PC-3 (cell line): ENCODE data around the gene ERO1B.

Source experiments
- EZH2 ChIP-seq: fragments of 300-600 bp; sonication (generic); IDR thresholded peaks from one replicate; pipeline ENCODE4 v1.6.1; 2017; ENCODE audit warnings: antibody characterized with exemption, mild to moderate bottlenecking, low read length; ENCODE audit not compliant: unreplicated experiment
- TF ChIP-seq, protein P1 (sequence below): fragments of 300-600 bp; sonication (generic); conservative IDR thresholded peaks from 2 replicates; pipeline ENCODE4 v1.5.1; 2017; ENCODE audit warnings: antibody characterized with exemption, low read depth, mild to moderate bottlenecking, low read length

DNA sequence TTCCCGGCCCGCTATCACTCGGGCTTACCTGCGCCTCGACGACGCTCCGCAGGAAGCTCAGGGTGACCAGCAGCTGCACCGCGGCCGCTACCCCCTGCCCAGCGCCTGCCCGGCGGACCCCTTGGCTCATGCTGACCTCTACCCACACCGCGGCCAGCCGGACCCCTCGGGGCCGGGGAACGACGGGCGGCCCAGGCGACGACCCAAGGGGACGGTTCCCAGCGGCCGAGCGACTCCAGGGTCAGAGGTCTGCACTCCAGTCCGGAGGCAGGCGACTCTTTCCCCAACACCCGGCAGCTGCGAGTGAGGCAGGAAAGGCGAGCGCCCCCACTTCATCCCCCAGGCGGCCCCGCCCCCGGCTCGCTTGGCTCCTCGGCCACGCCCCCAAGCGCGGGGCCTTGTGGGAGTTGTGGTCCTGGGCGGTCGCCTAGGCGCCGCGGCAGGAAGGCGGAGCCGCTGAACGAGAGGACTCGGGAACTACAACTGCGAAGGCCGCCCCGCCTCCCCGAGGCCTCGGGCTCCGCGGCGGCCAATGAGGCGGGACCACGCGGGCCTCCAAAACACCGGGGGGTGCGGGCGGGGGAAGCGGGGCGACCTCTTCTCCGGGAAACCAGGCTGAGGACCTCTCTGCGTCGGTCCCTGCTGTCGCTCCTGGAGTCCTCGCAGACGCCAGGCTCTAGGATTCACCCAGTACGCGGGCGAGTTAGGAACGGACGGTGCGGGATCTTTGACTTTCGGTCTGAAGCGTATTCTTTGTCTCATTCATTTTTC is at the start of gene ERO1B:
- TF ChIP-seq, protein P1, sequence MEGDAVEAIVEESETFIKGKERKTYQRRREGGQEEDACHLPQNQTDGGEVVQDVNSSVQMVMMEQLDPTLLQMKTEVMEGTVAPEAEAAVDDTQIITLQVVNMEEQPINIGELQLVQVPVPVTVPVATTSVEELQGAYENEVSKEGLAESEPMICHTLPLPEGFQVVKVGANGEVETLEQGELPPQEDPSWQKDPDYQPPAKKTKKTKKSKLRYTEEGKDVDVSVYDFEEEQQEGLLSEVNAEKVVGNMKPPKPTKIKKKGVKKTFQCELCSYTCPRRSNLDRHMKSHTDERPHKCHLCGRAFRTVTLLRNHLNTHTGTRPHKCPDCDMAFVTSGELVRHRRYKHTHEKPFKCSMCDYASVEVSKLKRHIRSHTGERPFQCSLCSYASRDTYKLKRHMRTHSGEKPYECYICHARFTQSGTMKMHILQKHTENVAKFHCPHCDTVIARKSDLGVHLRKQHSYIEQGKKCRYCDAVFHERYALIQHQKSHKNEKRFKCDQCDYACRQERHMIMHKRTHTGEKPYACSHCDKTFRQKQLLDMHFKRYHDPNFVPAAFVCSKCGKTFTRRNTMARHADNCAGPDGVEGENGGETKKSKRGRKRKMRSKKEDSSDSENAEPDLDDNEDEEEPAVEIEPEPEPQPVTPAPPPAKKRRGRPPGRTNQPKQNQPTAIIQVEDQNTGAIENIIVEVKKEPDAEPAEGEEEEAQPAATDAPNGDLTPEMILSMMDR = no peak
- TF ChIP-seq EZH2 = no peak
